ENCODE measurements around the gene KRT2.

- TF ChIP-seq CTCF (tag by site-specific recombination; IDR thresholded peaks at IDR 0.05) (no peak), ZBTB21 (tag by site-specific recombination; IDR thresholded peaks at IDR 0.05) (no peak), ZNF629 (tag by site-specific recombination; IDR thresholded peaks at IDR 0.05) (no peak), ZNF2 (tag by site-specific recombination; IDR thresholded peaks at IDR 0.05) (no peak), REST (tag by site-specific recombination; IDR thresholded peaks at IDR 0.05) (no peak), PRDM2 (tag by site-specific recombination; IDR thresholded peaks at IDR 0.05; ENCODE audit: borderline replicate concordance) (no peak), TSHZ1 (tag by site-specific recombination; IDR thresholded peaks at IDR 0.05; ENCODE audit: borderline replicate concordance) (no peak), ZNF639 (tag by site-specific recombination; IDR thresholded peaks at IDR 0.05) (no peak), KLF16 (tag by site-specific recombination; IDR thresholded peaks at IDR 0.05) (no peak), ZSCAN23 (tag by site-specific recombination; IDR thresholded peaks at IDR 0.05) (no peak), ZNF660 (tag by site-specific recombination; IDR thresholded peaks at IDR 0.05) (no peak), ZNF184 (tag by site-specific recombination; IDR thresholded peaks at IDR 0.05) (no peak), ZNF175 (tag by site-specific recombination; IDR thresholded peaks at IDR 0.05) (no peak)
These were observed 44.6 kb upstream of the KRT2 start for GRCh38 chr12:52696588-52696987.
